ENCODE data around the gene UNC80.
A peak's percentile ranks its signal among the peaks of the same experiment; 100 is the strongest.
"Not testable (repeated sequence)": the region's sequence is repeated elsewhere in the genome, so short reads cannot be mapped to it uniquely, and the experiment has no call there.

Gene UNC80

DNA sequence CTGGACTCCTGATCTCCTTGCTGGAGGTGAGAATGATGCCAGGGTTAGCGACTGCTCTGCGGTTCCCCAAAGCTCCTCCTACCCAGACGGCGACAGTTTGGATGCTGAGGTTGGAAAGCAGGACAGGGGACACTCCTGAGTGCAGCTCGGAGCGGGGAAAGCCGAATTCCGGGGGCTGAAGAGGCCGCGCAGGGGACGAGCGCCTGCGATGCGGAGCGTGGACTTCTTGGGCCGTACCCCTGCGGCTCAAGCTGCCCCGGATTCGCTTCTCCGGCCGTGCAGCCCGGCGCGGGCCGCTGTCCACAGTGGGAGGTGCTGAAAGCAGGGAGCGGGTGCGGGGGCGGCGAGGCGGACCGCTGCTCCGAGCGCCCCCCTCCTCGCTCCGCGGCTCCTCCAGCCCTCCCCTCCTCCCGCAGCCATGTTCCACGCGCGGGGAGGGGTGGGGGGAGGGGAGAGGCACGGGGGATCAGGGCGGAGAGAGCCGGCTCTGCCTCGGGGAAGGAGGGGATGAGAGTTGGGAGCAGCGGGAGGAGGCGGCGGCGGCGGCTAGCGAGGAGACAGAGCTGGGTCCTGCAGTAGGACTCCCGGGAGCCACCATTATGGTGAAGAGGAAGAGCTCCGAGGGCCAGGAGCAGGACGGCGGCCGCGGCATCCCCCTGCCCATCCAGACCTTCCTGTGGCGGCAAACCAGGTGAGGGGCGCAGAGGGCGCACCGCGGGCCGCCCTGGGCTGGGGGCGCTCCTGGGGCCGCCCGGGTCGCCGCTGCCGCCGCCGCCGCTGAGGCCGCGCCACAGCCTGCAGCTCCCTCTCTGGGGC is at the start of gene UNC80:
Gene UNC80 (plus strand): TSS at position 359 of the 816 bp plus-strand sequence. CDS start 241 bp downstream, at position 600.
- DNase-seq = peak; percentile 43

DNA sequence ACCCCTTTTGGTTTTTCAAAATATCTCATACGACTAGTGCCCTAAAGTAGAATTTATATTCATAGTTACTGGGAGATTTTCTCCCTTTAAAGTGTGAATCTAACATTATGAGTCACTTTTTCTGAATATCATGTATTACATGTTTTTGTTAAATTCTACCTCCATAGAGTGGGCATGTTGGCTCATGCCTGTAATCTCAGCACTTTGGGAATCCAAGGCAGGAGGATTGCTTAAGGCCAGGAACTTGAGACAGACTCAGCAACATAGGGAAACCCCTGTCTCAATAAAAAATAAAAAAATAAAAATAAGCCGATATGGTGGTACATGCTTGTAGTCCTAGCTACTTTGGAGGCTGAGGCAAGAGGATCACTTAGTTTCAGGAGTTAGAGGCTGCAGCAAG is 45.3 kb upstream of the UNC80 start:
- no peak for DNase-seq

- DNase-seq = no peak
These were observed 44.6 kb upstream of the UNC80 start for GRCh38 chr2:209727077-209727476.

- no peak for DNase-seq
These were observed 36.8 kb upstream of the UNC80 start for GRCh38 chr2:209734805-209735204.

- DNase-seq = no peak
These were observed 29.7 kb upstream of the UNC80 start for GRCh38 chr2:209741953-209742352.

GRCh38 chr2:209753020-209753419 is 18.6 kb upstream of the UNC80 start:
- DNase-seq = no peak

DNA sequence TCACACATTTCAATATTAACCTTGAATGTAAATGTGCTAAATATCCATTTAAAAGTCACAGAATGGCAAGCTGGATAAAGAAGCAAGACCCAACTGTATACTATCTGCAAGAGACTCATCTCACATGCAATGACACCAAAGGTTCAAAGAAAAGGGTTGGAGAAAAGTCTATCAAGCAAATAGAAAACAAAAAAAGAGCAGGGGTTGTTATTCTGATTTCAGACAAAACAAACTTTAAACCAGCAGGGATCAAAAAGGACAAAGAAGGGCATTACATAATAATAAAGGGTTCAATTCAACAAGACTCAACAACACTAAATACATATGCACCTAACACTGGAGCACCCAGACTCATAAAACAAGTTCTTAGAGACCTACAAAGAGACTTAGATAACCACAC is 14.5 kb upstream of the UNC80 start:
- no peak for DNase-seq

GRCh38 chr2:209761566-209761965 is 10.1 kb upstream of the UNC80 start:
- DNase-seq = no peak

GRCh38 chr2:209762563-209762962 is 9.1 kb upstream of the UNC80 start:
- DNase-seq = no peak

DNA sequence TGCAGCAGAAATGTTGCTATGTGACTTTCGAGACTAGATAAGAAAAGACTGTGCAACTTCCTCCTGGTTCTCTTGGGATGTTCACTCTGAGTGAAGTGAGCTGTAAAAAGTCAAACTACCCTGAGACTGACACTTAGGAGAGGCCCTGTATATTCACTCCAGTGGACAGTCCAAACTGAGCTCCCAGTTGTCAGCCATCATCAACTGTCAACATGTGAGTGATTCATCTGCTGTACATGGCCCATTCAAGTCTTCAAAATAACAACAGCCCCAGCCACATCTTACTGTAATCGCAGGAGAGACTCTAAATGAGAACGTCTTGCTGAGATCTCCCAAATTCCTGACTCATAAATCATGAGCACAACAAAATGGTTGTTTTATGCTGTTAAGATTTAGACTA is 8.5 kb upstream of the UNC80 start:
- no peak for DNase-seq

- DNase-seq = no peak
These were observed 5.0 kb upstream of the UNC80 start for GRCh38 chr2:209766613-209767012.

DNA sequence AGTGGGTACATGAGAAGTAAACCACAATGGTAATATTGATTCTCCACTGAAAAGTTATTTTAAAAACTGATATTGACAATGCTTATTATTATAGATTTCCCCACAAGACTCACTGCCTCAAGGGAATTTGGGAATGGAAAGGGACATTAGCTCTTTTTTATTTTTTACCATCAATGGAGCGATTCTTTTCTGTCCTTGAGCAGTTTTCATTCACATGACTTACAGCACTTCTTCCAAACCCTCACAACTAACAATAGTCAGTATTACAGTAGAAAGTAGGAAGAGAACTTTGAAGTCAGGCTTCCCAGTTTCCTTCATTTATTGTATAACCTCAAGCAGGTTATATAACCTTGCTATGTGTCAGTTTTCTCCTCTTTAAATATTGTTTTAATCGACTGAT is 4.3 kb upstream of the UNC80 start:
- DNase-seq = no peak

GRCh38 chr2:209768557-209768956 is 3.1 kb upstream of the UNC80 start:
- DNase-seq = no peak

- no peak for DNase-seq
These were observed 656 bp downstream of the UNC80 start for GRCh38 chr2:209772290-209772685.

- no peak for DNase-seq
These were observed 1.7 kb downstream of the UNC80 start for GRCh38 chr2:209773377-209773776.

DNA sequence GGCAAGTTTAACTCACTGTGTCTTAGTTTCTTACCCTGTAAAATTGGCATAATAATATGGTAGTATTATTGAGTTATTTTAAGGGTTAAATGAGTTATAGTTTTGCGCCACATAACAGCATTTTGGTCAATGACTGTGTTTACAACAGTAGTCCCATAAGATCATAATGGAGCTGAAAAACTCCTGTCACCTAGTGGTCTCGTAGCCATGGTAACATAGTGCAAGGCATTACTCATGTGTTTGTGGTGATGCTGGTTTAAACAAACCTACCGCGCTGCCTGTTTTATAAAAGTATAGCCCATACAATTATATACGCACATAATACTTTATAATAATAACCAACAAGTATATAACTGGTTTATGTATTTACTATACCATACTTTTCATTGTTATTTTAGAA is 15.8 kb downstream of the UNC80 start:
- DNase-seq = no peak

- no peak for DNase-seq
These were observed 17.3 kb downstream of the UNC80 start for GRCh38 chr2:209788925-209789324.

DNA sequence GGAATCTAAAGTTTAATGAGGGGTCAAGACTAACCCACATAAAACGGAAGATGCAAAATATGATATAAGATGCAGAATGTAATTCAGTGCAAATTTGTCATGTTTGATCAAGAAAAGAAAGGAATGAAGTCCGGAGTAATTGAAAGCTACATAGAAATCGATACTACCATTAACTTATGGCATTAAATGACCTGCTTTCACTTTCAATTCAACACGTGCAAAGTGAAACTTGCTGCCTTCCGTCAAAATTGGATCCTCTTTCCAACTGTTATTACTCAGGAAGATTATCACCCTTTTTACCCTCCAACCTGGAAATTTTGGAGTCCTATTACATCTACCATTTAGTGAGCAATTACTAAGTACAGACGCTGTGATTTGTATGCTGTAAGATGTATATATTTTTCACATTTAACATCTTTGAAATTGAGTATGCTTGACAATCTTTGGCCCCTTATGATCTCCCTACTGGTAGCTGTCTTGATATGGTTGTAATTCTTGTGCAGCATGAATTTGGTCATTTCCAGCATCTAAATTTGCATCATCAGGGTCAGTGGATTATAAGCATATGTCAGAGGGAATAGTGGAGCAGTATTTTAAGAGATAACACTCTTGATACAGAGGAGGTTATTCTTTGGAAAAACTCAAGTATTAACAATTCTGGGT is 18.6 kb downstream of the UNC80 start:
- DNase-seq = no peak

GRCh38 chr2:209791151-209791550 is 19.5 kb downstream of the UNC80 start:
- DNase-seq = no peak

DNA sequence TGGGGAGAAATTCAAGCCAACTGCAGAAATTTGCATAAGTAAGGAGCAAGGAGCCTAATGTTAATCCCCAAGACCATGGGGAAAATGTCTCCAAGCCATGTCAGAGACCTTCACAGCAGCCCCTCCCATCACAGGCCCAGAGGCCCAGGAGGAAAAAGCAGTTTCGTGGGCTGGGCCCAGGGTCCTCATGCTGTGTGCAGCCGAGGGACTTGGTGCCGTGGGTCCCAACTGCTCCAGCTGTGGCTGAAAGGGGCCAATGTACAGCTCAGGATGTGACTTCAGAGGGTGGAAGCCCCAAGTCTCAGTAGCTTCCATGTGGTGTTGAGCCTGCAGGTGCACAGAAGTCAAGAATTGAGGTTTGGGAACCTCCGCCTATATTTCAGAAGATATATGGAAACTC is 23.8 kb downstream of the UNC80 start:
- not testable (repeated sequence) for DNase-seq

- no peak for DNase-seq
These were observed 33.7 kb downstream of the UNC80 start for GRCh38 chr2:209805351-209805750.

DNA sequence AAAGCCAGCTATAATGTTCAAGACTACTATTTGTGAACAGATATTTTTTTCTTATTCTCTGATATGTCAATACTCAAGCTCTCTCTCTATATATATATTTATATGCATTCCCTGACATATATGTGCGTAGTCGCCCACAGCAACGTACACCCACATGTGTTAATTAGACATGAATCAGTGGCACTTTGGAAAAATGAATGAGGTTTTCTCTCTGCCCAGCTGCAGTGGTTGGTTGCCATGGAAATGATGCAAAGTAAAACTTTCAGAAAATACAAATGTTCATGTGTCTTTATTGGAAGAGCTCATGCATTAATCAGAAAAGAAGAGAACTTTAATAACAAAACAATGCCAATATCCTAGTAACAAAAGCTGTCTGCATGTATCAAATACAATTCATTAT is 34.7 kb downstream of the UNC80 start:
- no peak for DNase-seq

- DNase-seq = no peak
These were observed 36.9 kb downstream of the UNC80 start for GRCh38 chr2:209808521-209808920.

DNA sequence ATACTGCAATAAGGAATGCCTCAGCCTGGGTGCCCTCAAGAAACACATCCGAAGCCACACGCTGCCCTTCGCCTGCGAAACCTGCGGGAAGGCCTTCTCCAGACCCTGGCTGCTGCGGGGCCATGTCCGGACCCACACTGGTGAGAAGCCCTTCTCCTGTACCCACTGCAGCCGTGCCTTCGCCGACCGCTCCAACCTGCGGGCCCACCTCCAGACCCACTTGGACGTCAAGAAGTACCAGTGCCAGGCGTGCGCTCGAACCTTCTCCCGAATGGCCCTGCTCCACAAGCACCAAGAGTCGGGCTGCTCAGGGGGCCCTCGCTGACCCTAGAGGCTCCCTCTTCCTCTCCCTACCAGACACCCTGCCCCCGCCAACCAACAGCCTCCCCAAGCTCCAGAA is 37.6 kb downstream of the UNC80 start:
- no peak for DNase-seq

DNA sequence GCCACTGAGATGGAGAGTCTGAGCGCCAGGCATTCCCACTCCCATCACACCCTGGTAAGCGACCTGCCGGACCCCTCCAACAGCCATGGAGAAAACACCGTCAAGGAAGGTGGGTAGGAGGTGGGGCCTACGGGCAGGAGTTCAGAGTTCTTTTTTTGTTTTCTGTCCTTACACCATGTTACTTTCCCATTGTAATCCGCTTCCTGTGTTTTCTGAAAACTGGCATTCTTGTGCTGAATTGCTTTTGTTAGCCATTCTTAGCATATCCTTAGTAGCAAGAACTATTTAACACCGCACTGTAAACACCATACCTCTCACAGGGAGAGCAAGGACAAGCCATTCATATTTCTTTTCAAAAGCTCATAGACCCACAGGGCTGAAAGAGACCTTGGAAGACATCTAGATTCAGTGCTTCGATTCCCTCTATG is 46.2 kb downstream of the UNC80 start:
- no peak for DNase-seq
